MM.1S (cell line): Measurements from ENCODE around the gene CELF5.

Experiments
- DNase-seq: peaks from one replicate; pipeline ENCODE4 v3.0.0-alpha.2; 2015
- H2AFZ ChIP-seq: fragments of 300-600 bp; sonication (generic); 2 replicates; pipeline ENCODE4 v1.6.0; 2016; ENCODE audit warnings: antibody characterized with exemption, low read length
- H3F3A ChIP-seq: fragments of 300-600 bp; sonication (generic); 2 replicates; pipeline ENCODE4 v1.6.1; 2016; ENCODE audit warnings: mild to moderate bottlenecking, antibody characterized with exemption, low read length, moderate library complexity, mixed read lengths; ENCODE audit not compliant: insufficient read depth
- H3K27ac ChIP-seq: fragments of 300-600 bp; sonication (generic); 2 replicates; pipeline ENCODE4 v1.5.1; 2016; ENCODE audit warnings: mild to moderate bottlenecking, low read length
- H3K27me3 ChIP-seq: fragments of 300-600 bp; sonication (generic); replicated peaks from 2 replicates; pipeline ENCODE4 v1.6.0; 2016; ENCODE audit warnings: low read length; ENCODE audit not compliant: insufficient read depth
- H3K36me3 ChIP-seq: fragments of 300-600 bp; sonication (generic); replicated peaks from 2 replicates; pipeline ENCODE4 v1.6.1; 2016; ENCODE audit warnings: mild to moderate bottlenecking, low read length, mixed read lengths; ENCODE audit not compliant: insufficient read depth
- H3K4me1 ChIP-seq: fragments of 300-600 bp; sonication (generic); 2 replicates; pipeline ENCODE4 v1.6.1; 2016; ENCODE audit warnings: low read length, mixed read lengths
- H3K4me2 ChIP-seq: fragments of 300-600 bp; sonication (generic); 2 replicates; pipeline ENCODE4 v1.6.0; 2016; ENCODE audit warnings: low read depth, low read length
- H3K4me3 ChIP-seq: fragments of 300-600 bp; sonication (generic); 2 replicates; pipeline ENCODE4 v1.5.1; 2016; ENCODE audit warnings: low read length, mixed read lengths
- H3K79me2 ChIP-seq: fragments of 300-600 bp; sonication (generic); 2 replicates; pipeline ENCODE4 v1.6.1; 2016; ENCODE audit warnings: mixed run types, low read length, mixed read lengths
- H3K9ac ChIP-seq: fragments of 300-600 bp; sonication (generic); 2 replicates; pipeline ENCODE4 v1.6.1; 2016; ENCODE audit warnings: low read length, mixed read lengths
- H3K9me2 ChIP-seq: fragments of 300-600 bp; sonication (generic); replicated peaks from 2 replicates; pipeline ENCODE4 v1.6.1; 2016; ENCODE audit warnings: mild to moderate bottlenecking, low read length, mixed read lengths; ENCODE audit not compliant: insufficient read depth
- H3K9me3 ChIP-seq: fragments of 300-600 bp; sonication (generic); replicated peaks from 2 replicates; pipeline ENCODE4 v1.6.1; 2016; ENCODE audit warnings: mild to moderate bottlenecking, low read length, mixed read lengths; ENCODE audit not compliant: insufficient read depth
- H4K20me1 ChIP-seq: fragments of 300-600 bp; sonication (generic); 2 replicates; pipeline ENCODE4 v1.6.1; 2016; ENCODE audit warnings: mild to moderate bottlenecking, low read length, moderate library complexity, mixed read lengths; ENCODE audit not compliant: insufficient read depth
- EZH2 ChIP-seq: fragments of 300-600 bp; sonication (generic); optimal IDR thresholded peaks from 2 replicates; pipeline ENCODE3; 2017; ENCODE audit warnings: low read depth, mild to moderate bottlenecking, antibody characterized with exemption, low read length, mixed read lengths
- EZH2phosphoT487 ChIP-seq: fragments of 300-600 bp; sonication (generic); IDR thresholded peaks from 2 replicates; pipeline ENCODE4 v1.6.1; 2018; ENCODE audit warnings: antibody characterized with exemption, low read length
- TF ChIP-seq, protein P1 (sequence below): fragments of 300-600 bp; sonication (generic); IDR thresholded peaks from 2 replicates; pipeline ENCODE4 v1.5.1; 2016; ENCODE audit warnings: antibody characterized with exemption, low read length, mixed read lengths

CELF5 gene

DNA sequence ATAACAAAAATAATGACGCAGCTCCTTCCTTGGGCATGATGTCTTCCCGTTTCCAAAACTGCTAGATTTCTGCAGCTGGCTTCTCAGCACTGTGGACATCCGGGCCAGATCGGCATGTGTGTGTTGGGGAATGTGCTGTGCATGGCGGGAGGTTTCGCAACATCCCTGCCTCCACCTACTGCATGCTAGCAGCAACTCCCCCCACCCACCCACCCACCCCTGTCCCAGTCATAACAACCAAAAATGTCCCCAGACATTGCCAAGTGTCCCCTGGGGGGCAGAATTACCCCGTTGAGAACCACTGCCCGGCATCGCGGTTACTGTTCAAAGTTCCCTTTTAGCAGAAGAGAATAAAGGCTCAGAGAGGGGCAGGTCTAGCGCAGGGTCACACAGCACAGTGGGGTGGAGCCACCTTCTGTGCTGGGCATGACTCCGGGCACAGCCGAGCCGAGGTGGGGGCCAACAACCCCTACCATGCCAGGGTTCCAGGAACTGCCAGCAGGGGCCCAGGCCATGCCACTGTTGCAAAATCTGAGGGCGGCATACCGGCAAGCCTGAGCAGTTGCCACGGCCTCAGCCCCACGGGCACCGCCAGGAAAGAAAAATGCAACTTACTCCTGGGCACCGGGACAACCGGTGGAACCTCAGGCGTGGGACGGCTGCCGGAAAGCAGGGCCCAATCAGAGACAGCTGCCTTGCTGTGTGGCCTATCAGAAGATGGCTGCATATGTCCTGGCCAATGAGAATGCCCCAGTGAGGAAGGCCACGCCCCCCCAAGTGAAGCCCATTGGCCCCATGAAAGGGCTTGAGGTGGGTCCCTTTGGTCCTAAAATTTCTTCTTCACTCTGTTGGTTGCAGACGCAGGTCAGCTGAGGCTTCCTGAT lies 119.4 kb downstream of the CELF5 start:
- Histone ChIP-seq H3K27ac (no peak overlapping the region), H3K9me2 (no peaks in the 10 kb centered on the region), H3K9me3 (no peaks in the 10 kb centered on the region), H3K4me2 (peak overlapping the region; percentile 2; the same call in 1 of the 2 replicates), H3K9ac (no peak overlapping the region), H3K4me3 (no peak overlapping the region), H3K36me3 (no peaks in the 10 kb centered on the region), H3F3A (no peaks in the 10 kb centered on the region), H3K27me3 (peaks cover 85% of the 10 kb centered on the region), H3K79me2 (no peaks in the 10 kb centered on the region), H2AFZ (no peak overlapping the region), H3K4me1 (no peaks in the 10 kb centered on the region), H4K20me1 (no peaks in the 10 kb centered on the region)
- DNase-seq = no peak
- TF ChIP-seq EZH2 = no peak

DNA sequence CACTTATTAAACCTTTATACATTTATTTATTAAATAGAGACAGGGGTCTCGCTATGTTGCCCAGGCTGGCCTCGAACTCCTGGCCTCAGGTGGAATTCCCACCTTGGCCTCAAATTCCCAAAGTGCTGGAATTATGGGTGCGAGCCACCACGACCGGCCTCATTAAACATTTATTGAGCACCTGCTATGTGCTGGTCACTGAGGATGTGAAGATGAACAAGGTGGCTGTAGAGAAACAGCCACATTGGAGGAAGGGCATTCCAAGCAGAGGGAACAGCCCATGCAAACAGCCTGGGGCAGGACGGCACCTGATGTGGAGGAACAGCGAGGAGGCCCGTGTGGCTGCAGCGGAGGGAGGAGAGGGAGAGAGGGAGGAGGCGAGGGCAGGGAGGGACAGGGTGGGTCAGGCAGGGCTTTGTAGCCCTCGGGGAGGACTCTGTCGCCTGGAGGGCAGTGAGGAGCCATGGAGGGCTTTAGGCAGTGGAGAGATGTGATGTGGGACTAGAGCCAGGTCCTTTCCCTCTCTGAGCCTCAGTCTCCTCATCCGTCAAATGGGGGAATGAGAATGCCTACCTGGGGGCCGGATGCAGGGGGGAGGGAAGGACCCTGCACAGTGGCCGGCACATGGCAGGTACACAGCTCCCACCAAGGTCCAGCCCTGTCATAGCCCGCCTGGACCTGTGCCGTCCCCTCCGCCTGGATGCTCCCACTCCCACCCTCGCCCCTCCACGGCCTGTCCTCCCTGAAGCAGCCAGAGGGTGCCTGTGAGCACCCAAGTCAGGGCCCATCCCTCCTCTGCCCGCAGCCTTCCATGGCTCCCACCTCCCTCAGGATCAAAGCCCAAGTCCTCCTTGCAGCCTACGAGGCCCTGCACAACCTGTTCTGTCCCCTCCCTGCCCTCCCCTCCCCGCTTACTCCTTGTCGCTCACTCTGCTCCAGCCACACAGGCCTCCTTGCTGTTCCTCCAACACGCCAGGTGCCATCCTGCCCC lies 120.4 kb downstream of the CELF5 start:
- H4K20me1 ChIP-seq = no peaks in the 10 kb centered on the region
- no peak overlapping the region for H3K9ac ChIP-seq
- TF ChIP-seq EZH2 (no peak), EZH2phosphoT487 (no peak)
- TF ChIP-seq, protein P1, sequence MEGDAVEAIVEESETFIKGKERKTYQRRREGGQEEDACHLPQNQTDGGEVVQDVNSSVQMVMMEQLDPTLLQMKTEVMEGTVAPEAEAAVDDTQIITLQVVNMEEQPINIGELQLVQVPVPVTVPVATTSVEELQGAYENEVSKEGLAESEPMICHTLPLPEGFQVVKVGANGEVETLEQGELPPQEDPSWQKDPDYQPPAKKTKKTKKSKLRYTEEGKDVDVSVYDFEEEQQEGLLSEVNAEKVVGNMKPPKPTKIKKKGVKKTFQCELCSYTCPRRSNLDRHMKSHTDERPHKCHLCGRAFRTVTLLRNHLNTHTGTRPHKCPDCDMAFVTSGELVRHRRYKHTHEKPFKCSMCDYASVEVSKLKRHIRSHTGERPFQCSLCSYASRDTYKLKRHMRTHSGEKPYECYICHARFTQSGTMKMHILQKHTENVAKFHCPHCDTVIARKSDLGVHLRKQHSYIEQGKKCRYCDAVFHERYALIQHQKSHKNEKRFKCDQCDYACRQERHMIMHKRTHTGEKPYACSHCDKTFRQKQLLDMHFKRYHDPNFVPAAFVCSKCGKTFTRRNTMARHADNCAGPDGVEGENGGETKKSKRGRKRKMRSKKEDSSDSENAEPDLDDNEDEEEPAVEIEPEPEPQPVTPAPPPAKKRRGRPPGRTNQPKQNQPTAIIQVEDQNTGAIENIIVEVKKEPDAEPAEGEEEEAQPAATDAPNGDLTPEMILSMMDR = no peak
- H3K4me2 ChIP-seq = no peak overlapping the region
- H3K79me2 ChIP-seq = no peaks in the 10 kb centered on the region
- no peak overlapping the region for H2AFZ ChIP-seq
- no peak for DNase-seq
- no peaks in the 10 kb centered on the region for H3K4me1 ChIP-seq
- H3K36me3 ChIP-seq = no peaks in the 10 kb centered on the region
- H3K27ac ChIP-seq = no peak overlapping the region
- H3K27me3 ChIP-seq = peaks cover 87% of the 10 kb centered on the region
- H3K9me3 ChIP-seq = no peaks in the 10 kb centered on the region
- H3K9me2 ChIP-seq = no peaks in the 10 kb centered on the region
- no peak overlapping the region for H3K4me3 ChIP-seq
- H3F3A ChIP-seq = no peaks in the 10 kb centered on the region

DNA sequence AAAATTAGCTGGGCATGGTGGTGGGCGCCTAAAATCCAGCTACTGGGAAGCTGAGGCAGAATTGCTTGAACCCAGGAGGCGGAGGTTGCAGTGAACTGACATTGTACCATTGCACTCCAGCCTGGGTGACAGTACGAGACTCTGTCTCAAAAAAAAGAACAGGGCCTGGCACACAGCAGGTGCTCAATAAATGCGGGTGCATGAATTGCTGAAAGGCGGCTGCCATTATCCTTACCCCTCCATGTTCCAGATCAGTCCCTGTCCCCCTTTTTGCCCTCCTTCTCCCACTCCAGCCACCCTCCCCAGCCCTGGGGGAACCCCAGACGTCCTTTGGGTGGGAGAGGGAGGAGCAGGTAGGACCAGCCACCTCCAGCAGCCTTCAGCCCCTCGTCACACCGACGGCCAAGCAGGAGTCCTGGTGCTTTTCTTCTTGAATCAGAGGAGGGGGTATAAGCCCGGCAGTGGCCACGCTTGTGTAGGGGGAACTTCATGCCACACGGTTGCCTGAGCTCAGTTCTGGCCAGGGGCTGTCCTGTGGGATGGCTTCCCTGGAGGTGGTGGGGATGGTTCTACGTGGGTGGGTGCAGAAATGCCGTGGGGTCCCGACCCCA lies 121.5 kb downstream of the CELF5 start:
- Histone ChIP-seq H2AFZ (no peak overlapping the region), H3K79me2 (no peaks in the 10 kb centered on the region), H3K9me3 (no peaks in the 10 kb centered on the region), H3K4me2 (no peak overlapping the region), H3K9ac (no peak overlapping the region), H3K4me3 (no peak overlapping the region), H3K27me3 (peaks cover 88% of the 10 kb centered on the region), H3K27ac (no peak overlapping the region), H3F3A (no peaks in the 10 kb centered on the region), H4K20me1 (no peaks in the 10 kb centered on the region), H3K4me1 (no peaks in the 10 kb centered on the region), H3K9me2 (no peaks in the 10 kb centered on the region), H3K36me3 (no peaks in the 10 kb centered on the region)
- no peak for TF ChIP-seq EZH2phosphoT487
- no peak for DNase-seq
